Stomach (tissue), 9 donors: ENCODE data around the gene HLA-F. TPM values are rescaled to one million over a fixed set of nuclear protein-coding genes. Genes with fewer than 3 reads are reported as not detected.

ENCODE experiments used
- DNase-seq, 2 donors: peaks; one replicate each; pipeline versions ENCODE4 v3.0.0 to v3.0.0-alpha.2; 2013 to 2019
- H3K27ac ChIP-seq, 5 donors: fragments of 200-600 bp in 4 of 5; sonication (generic) in 4 of 5; one replicate each; pipeline ENCODE4 v1.5.1; 2013 to 2019; ENCODE audit warnings: mild to moderate bottlenecking in 1 of 5, moderate library complexity in 1 of 5
- H3K27me3 ChIP-seq, 3 donors: fragments of 200-600 bp; sonication (generic); one replicate each; pipeline ENCODE4 v1.5.1; 2017 to 2019; ENCODE audit warnings: mixed run types in 1 of 3
- H3K36me3 ChIP-seq, 4 donors: fragments of 200-600 bp; sonication (generic); 1 replicate in 3 of 4; 2 replicates in 1 of 4; pipeline ENCODE4 v1.5.1; 2016 to 2019
- H3K4me1 ChIP-seq, 4 donors: fragments of 200-600 bp; sonication (generic); one replicate each; pipeline ENCODE4 v1.5.1; 2016 to 2019
- H3K4me3 ChIP-seq, 4 donors: fragments of 200-600 bp; sonication (generic) in 3 of 4; one replicate each; pipeline ENCODE4 v1.5.1; 2016 to 2019; ENCODE audit warnings: mild to moderate bottlenecking in 1 of 4
- H3K9me3 ChIP-seq, 4 donors: fragments of 200-600 bp; sonication (generic); one replicate each; pipeline ENCODE4 v1.5.1; 2016 to 2019
- CTCF ChIP-seq, 7 experiments: fragments of 450-650 bp in 4 of 7; fragments of 200-600 bp in 3 of 7; sonication (generic) in 3 of 7; IDR thresholded peaks; one replicate each; pipeline ENCODE4 v1.5.1; 2016 to 2019; ENCODE audit warnings: antibody characterized with exemption in 7 of 7, control low read depth in 2 of 7, mild to moderate bottlenecking in 1 of 7
- EP300 ChIP-seq: sonication (generic); formaldehyde crosslinking; IDR thresholded peaks from one replicate; pipeline ENCODE4 v1.6.1; 2017; ENCODE audit warnings: antibody characterized with exemption
- POLR2A ChIP-seq, 4 donors: fragments of 450-650 bp; IDR thresholded peaks; one replicate each; pipeline ENCODE4 v1.6.1; 2016; ENCODE audit warnings: antibody characterized with exemption in 4 of 4, control low read depth in 2 of 4, mild to moderate bottlenecking in 1 of 4, moderate library complexity in 1 of 4
- POLR2AphosphoS5 ChIP-seq, 3 donors: sonication (generic); formaldehyde crosslinking; IDR thresholded peaks; one replicate each; pipeline ENCODE4 v1.6.1; 2016; ENCODE audit warnings: antibody characterized with exemption in 3 of 3
- WGBS, 5 donors: extraction: QIAGEN DNeasy Blood & Tissue Kit in 3 of 5; methylation state at CpG; one replicate each; pipeline versions ENCODE4 v1.1.5 to v1.1.7; 2013 to 2018; 5-methylcytosine and 5-hydroxymethylcytosine counted together
- intact Hi-C: fragments of 100-400 bp; cut with DNase I; formaldehyde crosslinking; loops from one replicate; pipeline ENCODE4 v1.15.1; 2023; ENCODE audit warnings: low total_unique reads
- polyA plus RNA-seq, 3 donors: library from polyadenylated mRNA; stranded (reverse); fragments of 200-250 nt; gene quantifications; one replicate each; pipeline ENCODE4 v1.2.3, GENCODE V29; 2013
- total RNA-seq, 5 donors: library from RNA; depleted of rRNA; stranded (reverse); fragments of >200 nt; gene quantifications; one replicate each; pipeline versions ENCODE4 v1.1.0 to v1.2.3, GENCODE V29; 2014 to 2016
- donor health status: healthy with polysubstance abuse.
- donor health status: Bipolar disorder and iron deficiency.
- donor health status: healthy.

Gene HLA-F
- total and polyA plus RNA-seq, 8 donors: 17.2 to 164 (median 96.6) TPM

GRCh38 chr6:29748391-29749307 lies 25.4 kb downstream of the HLA-F start:
- peak overlapping the region; percentile 70 to 83 (median 76) for H3K4me3 ChIP-seq
- TF ChIP-seq EP300 (no peak), POLR2AphosphoS5 (IDR thresholded peaks at IDR 0.05) (peak in 2 of 3 donors; percentile 61 to 68)
- peaks cover 0 to 13% (median 5%) of the 10 kb centered on the region in 4 donors for H3K36me3 ChIP-seq
- intact Hi-C loops: no loop called here
- DNase-seq: peak; percentile 93
- H3K4me1 ChIP-seq: peaks cover 23 to 39% (median 30%) of the 10 kb centered on the region in 4 donors
- H3K9me3 ChIP-seq: no peaks in the 10 kb centered on the region
- 0 to 2% (median 0%) methylated on average over 41 to 63 of the region's 63 CpGs for WGBS, 5 donors
- H3K27ac ChIP-seq: peak overlapping the region in 4 of 5 donors; percentile 43 to 84 (median 70)
- H3K27me3 ChIP-seq: no peaks in the 10 kb centered on the region

DNA sequence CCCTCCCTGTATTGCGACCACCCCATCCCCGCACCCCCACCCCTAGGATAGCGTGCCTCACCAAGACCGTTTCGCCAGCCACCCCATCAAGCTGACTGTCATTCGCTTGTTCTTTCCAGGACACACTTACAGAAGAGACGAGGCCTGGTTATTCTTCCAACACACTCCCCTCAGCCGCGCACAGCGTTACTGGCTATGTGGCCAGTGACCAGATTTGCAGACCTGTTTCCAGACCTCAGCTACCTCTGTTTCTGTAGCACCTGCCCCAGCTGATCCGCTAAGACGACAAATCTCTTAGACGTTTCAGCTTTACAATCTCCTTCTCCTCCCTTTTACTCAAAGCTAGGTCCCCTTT lies 26.1 kb downstream of the HLA-F start:
- no peaks in the 10 kb centered on the region for H3K27me3 ChIP-seq
- H3K36me3 ChIP-seq: peaks cover 0 to 7% (median 1%) of the 10 kb centered on the region in 4 donors
- H3K9me3 ChIP-seq: no peaks in the 10 kb centered on the region
- WGBS, 5 donors: 5 to 10% (median 6%) methylated on average over 9 to 13 of the region's 13 CpGs
- H3K4me3 ChIP-seq: peak overlapping the region; percentile 70 to 83 (median 76)
- TF ChIP-seq POLR2AphosphoS5 (IDR thresholded peaks at IDR 0.05): no peak
- TF ChIP-seq POLR2A (IDR thresholded peaks at IDR 0.05): no peak
- no peak for TF ChIP-seq EP300
- no peak for TF ChIP-seq CTCF (IDR thresholded peaks at IDR 0.05)
- H3K4me1 ChIP-seq: peaks cover 23 to 40% (median 30%) of the 10 kb centered on the region in 4 donors
- DNase-seq: no peak
- peak overlapping the region in 4 of 5 donors; percentile 43 to 84 (median 70) for H3K27ac ChIP-seq
- intact Hi-C loops: no loop called here

DNA sequence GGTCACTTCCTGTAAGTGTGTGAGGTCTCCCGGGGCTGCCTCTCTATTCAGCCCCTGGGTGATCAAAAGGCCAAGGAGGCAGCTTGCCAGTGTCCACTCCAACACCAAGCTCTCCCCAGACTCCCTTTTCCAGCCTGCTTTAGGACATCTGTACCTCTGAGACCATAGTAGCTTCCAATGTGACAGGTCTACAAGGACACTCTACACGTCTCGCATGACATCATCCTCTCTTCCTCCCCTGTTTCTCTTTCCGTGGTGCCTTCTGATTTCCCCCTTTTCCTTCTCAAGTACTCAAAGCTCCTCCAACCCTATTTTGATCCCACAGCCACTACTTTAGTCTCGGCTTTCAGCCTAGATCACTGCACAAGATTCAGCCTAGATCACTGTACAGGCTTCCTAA lies 26.4 kb downstream of the HLA-F start:
- H3K27me3 ChIP-seq: no peaks in the 10 kb centered on the region
- peaks cover 0 to 3% (median 0%) of the 10 kb centered on the region in 4 donors for H3K36me3 ChIP-seq
- 49 to 60% (median 54%) methylated on average over 5 of the region's 5 CpGs for WGBS, 5 donors
- TF ChIP-seq POLR2A (IDR thresholded peaks at IDR 0.05) (no peak), EP300 (no peak), CTCF (IDR thresholded peaks at IDR 0.05) (no peak), POLR2AphosphoS5 (IDR thresholded peaks at IDR 0.05) (no peak)
- peaks cover 23 to 40% (median 30%) of the 10 kb centered on the region in 4 donors for H3K4me1 ChIP-seq
- peak overlapping the region in 4 of 5 donors; percentile 43 to 84 (median 70) for H3K27ac ChIP-seq
- H3K9me3 ChIP-seq: no peaks in the 10 kb centered on the region
- intact Hi-C loops: no loop called here
- DNase-seq: no peak
- peak overlapping the region; percentile 70 to 83 (median 76) for H3K4me3 ChIP-seq

GRCh38 chr6:29750709-29751108 lies 27.5 kb downstream of the HLA-F start:
- Histone ChIP-seq H3K36me3 (no peaks in the 10 kb centered on the region), H3K4me3 (no peak overlapping the region), H3K9me3 (no peaks in the 10 kb centered on the region), H3K27me3 (peaks cover 0 to 3% (median 0%) of the 10 kb centered on the region in 3 donors), H3K27ac (no peak overlapping the region), H3K4me1 (peaks cover 23 to 40% (median 30%) of the 10 kb centered on the region in 4 donors)
- TF ChIP-seq POLR2AphosphoS5 (IDR thresholded peaks at IDR 0.05): no peak
- no peak for TF ChIP-seq POLR2A (IDR thresholded peaks at IDR 0.05)
- TF ChIP-seq CTCF (IDR thresholded peaks at IDR 0.05): no peak
- TF ChIP-seq EP300: no peak
- 65 to 92% (median 86%) methylated on average over 3 to 6 of the region's 6 CpGs for WGBS, 5 donors
- intact Hi-C loops: no loop called here
- no peak for DNase-seq
